ENCODE results near the gene SDC4. TPM values are rescaled to one million over a fixed set of nuclear protein-coding genes. Genes with fewer than 3 reads are reported as not detected.
A peak's percentile ranks its signal among the peaks of the same experiment; 100 is the strongest.

SDC4 gene
- total and polyA plus RNA-seq, 12 donors, result 48.4 to 161 (median 92.8) TPM

DNA sequence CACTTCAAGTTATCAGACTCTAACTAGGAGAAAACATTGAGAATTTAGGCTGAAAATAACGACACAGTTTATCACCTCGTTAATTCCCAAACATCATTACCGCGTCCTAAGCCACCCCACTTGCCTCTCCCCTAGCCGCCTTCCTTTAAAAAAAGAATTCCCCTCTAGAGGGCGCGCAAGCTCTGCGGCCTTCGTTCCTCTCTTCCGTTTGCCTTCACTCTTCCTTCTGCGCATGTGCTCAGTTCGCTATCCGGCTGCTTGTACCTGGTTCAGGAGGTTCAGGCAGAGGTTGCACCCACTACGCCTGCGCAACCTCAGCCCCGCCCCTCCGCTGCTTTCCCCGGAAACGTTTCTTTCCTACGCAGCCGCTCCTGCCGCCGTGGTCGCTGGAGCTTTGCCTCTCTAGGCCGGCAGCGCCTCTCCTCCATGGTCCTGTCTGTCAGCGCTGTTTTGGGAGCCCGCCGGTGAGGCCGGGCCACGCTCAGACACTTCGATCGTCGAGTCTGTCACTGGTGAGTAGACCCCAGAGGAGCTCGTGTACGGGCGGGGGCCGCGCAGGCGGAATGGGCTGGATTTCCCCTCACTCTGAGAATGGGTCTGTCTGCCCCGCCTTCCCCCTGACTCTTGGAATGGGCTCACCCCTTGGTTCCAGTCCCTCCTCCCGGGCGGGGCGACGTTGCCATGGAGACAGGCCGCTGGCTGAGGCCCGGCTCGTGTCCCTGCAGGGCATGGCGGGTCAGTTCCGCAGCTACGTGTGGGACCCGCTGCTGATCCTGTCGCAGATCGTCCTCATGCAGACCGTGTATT, 14.8 kb upstream of the SDC4 start, which contains the start of gene SYS1:
TSS of gene SYS1 (plus strand) at position 353 of the 807 bp plus-strand sequence. CDS start at position 729, 376 bp downstream.
- peaks cover 10 to 79% (median 37%) of the 10 kb centered on the region in 9 donors for H3K4me1 ChIP-seq
- DNase-seq, result peak; percentile 99
- H3K27me3 ChIP-seq, result no peaks in the 10 kb centered on the region
- TF ChIP-seq, protein P1, sequence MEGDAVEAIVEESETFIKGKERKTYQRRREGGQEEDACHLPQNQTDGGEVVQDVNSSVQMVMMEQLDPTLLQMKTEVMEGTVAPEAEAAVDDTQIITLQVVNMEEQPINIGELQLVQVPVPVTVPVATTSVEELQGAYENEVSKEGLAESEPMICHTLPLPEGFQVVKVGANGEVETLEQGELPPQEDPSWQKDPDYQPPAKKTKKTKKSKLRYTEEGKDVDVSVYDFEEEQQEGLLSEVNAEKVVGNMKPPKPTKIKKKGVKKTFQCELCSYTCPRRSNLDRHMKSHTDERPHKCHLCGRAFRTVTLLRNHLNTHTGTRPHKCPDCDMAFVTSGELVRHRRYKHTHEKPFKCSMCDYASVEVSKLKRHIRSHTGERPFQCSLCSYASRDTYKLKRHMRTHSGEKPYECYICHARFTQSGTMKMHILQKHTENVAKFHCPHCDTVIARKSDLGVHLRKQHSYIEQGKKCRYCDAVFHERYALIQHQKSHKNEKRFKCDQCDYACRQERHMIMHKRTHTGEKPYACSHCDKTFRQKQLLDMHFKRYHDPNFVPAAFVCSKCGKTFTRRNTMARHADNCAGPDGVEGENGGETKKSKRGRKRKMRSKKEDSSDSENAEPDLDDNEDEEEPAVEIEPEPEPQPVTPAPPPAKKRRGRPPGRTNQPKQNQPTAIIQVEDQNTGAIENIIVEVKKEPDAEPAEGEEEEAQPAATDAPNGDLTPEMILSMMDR (IDR thresholded peaks at IDR 0.05), result peak; percentile 75 to 95 (median 93)
- peak within 1 kb of the TSS; percentile 60 to 84 (median 70) for H3K4me3 ChIP-seq
- WGBS, 2 donors, result 0% methylated on average over 55 of the region's 55 CpGs
- ATAC-seq, result peak; percentile 92 to 96 (median 94)
- peaks cover 0 to 34% (median 17%) of the 10 kb centered on the region in 9 donors for H3K36me3 ChIP-seq
- no peaks in the 10 kb centered on the region for H3K9me3 ChIP-seq
- intact Hi-C loops (cut with DNase I), result loop anchor here in 4 of 10 donors (1.0 to 5.0 kb wide), 5 partner anchors 41 to 74 kb away; partner anchors contain the start of gene PIGT (in 1 of the 4)
- H3K27ac ChIP-seq, result peak within 1 kb of the TSS; percentile 86 to 97 (median 96)

DNA sequence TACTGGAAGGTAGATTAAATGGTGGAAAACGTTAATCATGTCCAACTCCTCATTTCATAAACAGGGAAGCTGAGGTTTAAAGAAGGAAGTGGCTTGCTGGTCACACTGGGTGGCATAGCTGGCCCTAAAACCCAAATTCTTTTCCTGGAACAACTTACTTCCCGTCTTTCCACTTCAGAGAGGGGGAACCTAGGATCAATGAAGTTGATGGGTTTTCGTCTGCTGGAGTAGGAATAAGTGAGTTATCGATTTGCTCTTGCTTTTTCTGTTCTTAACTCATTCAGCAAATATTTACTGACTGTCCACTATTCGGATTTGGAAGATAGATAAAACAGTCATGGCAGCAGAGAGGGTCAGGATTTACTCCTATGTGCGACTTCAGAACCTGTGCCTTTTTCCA, 13.6 kb upstream of the SDC4 start:
- intact Hi-C loops (cut with DNase I), result loop anchor here in 4 of 10 donors (2.0 to 5.0 kb wide), 4 partner anchors 39 to 75 kb away; partner anchors contain the start of gene PIGT (in 1 of the 4)
- no peak for ATAC-seq
- Histone ChIP-seq H3K27ac (peak overlapping the region in 6 of 10 donors; percentile 2 to 97 (median 94)), H3K36me3 (peaks cover 0 to 22% (median 9%) of the 10 kb centered on the region in 9 donors), H3K9me3 (no peaks in the 10 kb centered on the region), H3K4me3 (peak overlapping the region in 1 of 10 donors; percentile 69), H3K27me3 (no peaks in the 10 kb centered on the region), H3K4me1 (peaks cover 10 to 79% (median 46%) of the 10 kb centered on the region in 9 donors)
- no peak for DNase-seq
- TF ChIP-seq, protein P1 (IDR thresholded peaks at IDR 0.05), result no peak
- 82% methylated on average over 6 of the region's 6 CpGs for WGBS, 2 donors

DNA sequence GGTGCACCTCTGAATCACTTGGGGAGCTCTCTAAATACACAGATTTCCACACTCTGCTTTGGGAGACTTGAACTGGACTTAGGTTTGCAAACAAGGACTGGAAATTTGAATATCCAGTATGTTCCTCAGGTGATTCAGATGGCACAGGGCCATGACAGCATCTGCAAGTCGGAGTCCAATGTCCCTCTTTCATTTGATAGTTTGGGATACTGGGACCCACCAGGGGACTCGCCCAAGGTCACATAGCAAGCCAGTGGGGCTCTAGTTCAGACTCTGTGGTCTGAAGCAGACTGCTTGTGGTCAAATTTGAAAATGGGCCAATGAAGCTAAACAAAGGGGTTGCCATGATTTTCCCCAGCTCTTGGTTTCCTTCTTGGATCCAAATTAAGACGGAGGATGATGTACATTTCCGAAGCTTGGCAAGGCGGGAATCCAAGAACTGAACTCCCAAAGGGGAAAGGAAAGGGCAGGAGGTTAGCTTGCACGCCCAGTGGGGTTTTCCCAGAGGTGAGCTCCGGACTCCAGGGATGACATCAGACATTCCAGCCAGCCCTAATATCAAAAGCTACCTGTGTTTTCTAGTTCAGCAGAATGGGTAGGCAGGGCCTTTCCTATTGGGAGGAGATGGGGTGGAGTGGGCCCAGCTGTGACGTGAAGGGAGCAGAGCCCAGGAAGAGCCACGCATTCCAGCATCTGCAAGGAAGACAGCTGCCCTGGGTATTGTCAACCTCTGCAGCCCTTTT, 11.4 kb upstream of the SDC4 start:
- H3K4me1 ChIP-seq, result peaks cover 10 to 84% (median 51%) of the 10 kb centered on the region in 9 donors
- TF ChIP-seq, protein P1 (IDR thresholded peaks at IDR 0.05), result no peak

DNA sequence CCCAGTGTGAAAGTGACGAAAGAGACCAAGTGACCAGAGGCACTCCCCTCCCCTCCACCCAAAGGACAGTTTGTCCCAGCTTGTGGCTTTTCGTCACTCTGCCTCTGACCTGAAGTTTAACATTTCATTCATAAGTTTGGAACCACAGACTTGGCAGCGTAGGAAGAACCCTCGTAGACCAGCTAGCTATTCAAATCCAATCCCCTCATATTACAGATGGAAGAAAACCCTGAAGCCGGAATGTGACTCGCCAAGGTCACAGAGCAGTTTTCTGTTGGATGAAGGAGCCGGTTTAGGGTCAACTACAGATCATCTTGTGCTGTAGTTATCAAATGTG, 10.8 kb upstream of the SDC4 start:
- Histone ChIP-seq H3K27me3 (no peaks in the 10 kb centered on the region), H3K4me1 (peaks cover 9 to 84% (median 53%) of the 10 kb centered on the region in 9 donors), H3K4me3 (no peak overlapping the region), H3K27ac (peak overlapping the region; percentile 80 to 96 (median 91)), H3K36me3 (no peaks in the 10 kb centered on the region), H3K9me3 (no peaks in the 10 kb centered on the region)
- WGBS, 2 donors, result 38 to 39% methylated on average over 7 of the region's 7 CpGs
- TF ChIP-seq, protein P1 (IDR thresholded peaks at IDR 0.05), result no peak
- peak in 5 of 8 donors; percentile 6 to 60 (median 27) for ATAC-seq
- intact Hi-C loops (cut with DNase I), result loop anchor here in 4 of 10 donors (2.0 to 5.0 kb wide), 3 partner anchors 16 to 48 kb away; partner anchors contain the start of gene DBNDD2 (in 1 of the 4)
- DNase-seq, result peak in 1 of 2 donors; percentile 53

More for the DNA sequence above, 11.4 kb upstream of the SDC4 start:
- peak overlapping the region; percentile 80 to 96 (median 91) for H3K27ac ChIP-seq
- ATAC-seq, result no peak
- no peaks in the 10 kb centered on the region for H3K9me3 ChIP-seq
- H3K36me3 ChIP-seq, result peaks cover 0 to under 1% (median 0%) of the 10 kb centered on the region in 9 donors
- 46 to 65% methylated on average over 9 of the region's 9 CpGs for WGBS, 2 donors
- intact Hi-C loops (cut with DNase I), result loop anchor here in 5 of 10 donors (2.0 to 5.0 kb wide), 4 partner anchors 17 to 58 kb away; partner anchors contain the start of genes DBNDD2 (in 1 of the 5) and PIGT (in 1 of the 5)
- no peak overlapping the region for H3K4me3 ChIP-seq
- DNase-seq, result no peak
- H3K27me3 ChIP-seq, result no peaks in the 10 kb centered on the region
